Ovary (tissue), 3 donors: ENCODE results near the gene HLA-DQB1.

Experiments
- EP300 ChIP-seq: sonication (generic); formaldehyde crosslinking; IDR thresholded peaks from one replicate; pipeline ENCODE4 v1.6.1; 2017; ENCODE audit warnings: antibody characterized with exemption
- TF ChIP-seq, protein P1 (sequence below), 3 donors: fragments of 450-650 bp in 2 of 3; fragments of 200-600 bp in 1 of 3; IDR thresholded peaks; one replicate each; pipeline versions ENCODE4 v1.5.1 to v1.8.0; 2016 to 2022; ENCODE audit warnings: antibody characterized with exemption in 3 of 3, mild to moderate bottlenecking in 1 of 3
- donor health status: DM: no; HTN: no; CAD: no.

- TF ChIP-seq, protein P1, sequence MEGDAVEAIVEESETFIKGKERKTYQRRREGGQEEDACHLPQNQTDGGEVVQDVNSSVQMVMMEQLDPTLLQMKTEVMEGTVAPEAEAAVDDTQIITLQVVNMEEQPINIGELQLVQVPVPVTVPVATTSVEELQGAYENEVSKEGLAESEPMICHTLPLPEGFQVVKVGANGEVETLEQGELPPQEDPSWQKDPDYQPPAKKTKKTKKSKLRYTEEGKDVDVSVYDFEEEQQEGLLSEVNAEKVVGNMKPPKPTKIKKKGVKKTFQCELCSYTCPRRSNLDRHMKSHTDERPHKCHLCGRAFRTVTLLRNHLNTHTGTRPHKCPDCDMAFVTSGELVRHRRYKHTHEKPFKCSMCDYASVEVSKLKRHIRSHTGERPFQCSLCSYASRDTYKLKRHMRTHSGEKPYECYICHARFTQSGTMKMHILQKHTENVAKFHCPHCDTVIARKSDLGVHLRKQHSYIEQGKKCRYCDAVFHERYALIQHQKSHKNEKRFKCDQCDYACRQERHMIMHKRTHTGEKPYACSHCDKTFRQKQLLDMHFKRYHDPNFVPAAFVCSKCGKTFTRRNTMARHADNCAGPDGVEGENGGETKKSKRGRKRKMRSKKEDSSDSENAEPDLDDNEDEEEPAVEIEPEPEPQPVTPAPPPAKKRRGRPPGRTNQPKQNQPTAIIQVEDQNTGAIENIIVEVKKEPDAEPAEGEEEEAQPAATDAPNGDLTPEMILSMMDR (IDR thresholded peaks at IDR 0.05), result no peak
- no peak for TF ChIP-seq EP300
These were observed 13.0 kb upstream of the HLA-DQB1 start for GRCh38 chr6:32679492-32679891.
